Activated CD4-positive, alpha-beta memory T cell treated with anti-CD3 and anti-CD28 coated beads for 36 hours (primary cell): ENCODE measurements around the gene UPK1A. TPM values are rescaled to one million over a fixed set of nuclear protein-coding genes. Genes with fewer than 3 reads are reported as not detected.
A peak's percentile ranks its signal among the peaks of the same experiment; 100 is the strongest.
"Not testable (repeated sequence)": the region's sequence is repeated elsewhere in the genome, so short reads cannot be mapped to it uniquely, and the experiment has no call there.

Source experiments
- CTCF ChIA-PET: fragments of 350-600 bp; sonication (Branson Sonifier 250); formaldehyde crosslinking; loops from one replicate; lab custom pipeline; 2021; ENCODE audit warnings: antibody characterized with exemption, inconsistent platforms; lab: Charles Lee
- POLR2A ChIA-PET: fragments of 350-600 bp; sonication (Branson Sonifier 250); formaldehyde crosslinking; loops from one replicate; lab custom pipeline; 2021; ENCODE audit warnings: antibody characterized with exemption; lab: Charles Lee
- DNase-seq: peaks from one replicate; pipeline ENCODE4 v3.0.0-alpha.2; 2020
- H3K27ac Mint-ChIP-seq: one replicate; pipeline ENCODE4 v1.8.0; 2021; ENCODE audit warnings: mixed read lengths
- H3K27me3 Mint-ChIP-seq: one replicate; pipeline ENCODE4 v1.8.0; 2021; ENCODE audit warnings: mixed read lengths
- H3K36me3 Mint-ChIP-seq: one replicate; pipeline ENCODE4 v1.8.0; 2021; ENCODE audit warnings: mixed read lengths
- H3K4me1 Mint-ChIP-seq: one replicate; pipeline ENCODE4 v1.8.0; 2021; ENCODE audit warnings: low read depth, mixed read lengths
- H3K4me3 Mint-ChIP-seq: one replicate; pipeline ENCODE4 v1.8.0; 2021; ENCODE audit warnings: mild to moderate bottlenecking, mixed read lengths
- H3K9me3 Mint-ChIP-seq: one replicate; pipeline ENCODE4 v1.8.0; 2021; ENCODE audit warnings: mixed read lengths
- intact Hi-C: fragments of 100-400 bp; cut with micrococcal nuclease; formaldehyde crosslinking; loops from one replicate; pipeline ENCODE4 v1.15.1; 2023
- total RNA-seq, 2 experiments: library from RNA; stranded (reverse); gene quantifications; one replicate each; pipeline ENCODE4 v1.2.3, GENCODE V29; 2021

Gene UPK1A
- total RNA-seq, 2 experiments from 2014 or later, result 0.90 to 1.0 TPM

GRCh38 chr19:35669566-35669965 lies 3.2 kb downstream of the UPK1A start:
- ChIA-PET POLR2A (no interaction called here), CTCF (no interaction called here)
- H3K9me3 Mint-ChIP-seq, result no peaks in the 10 kb centered on the region
- DNase-seq, result no peak
- peaks cover 8% of the 10 kb centered on the region for H3K4me1 Mint-ChIP-seq
- no peak overlapping the region for H3K27ac Mint-ChIP-seq
- H3K27me3 Mint-ChIP-seq, result peaks cover 21% of the 10 kb centered on the region
- intact Hi-C loops, result no loop called here
- no peaks in the 10 kb centered on the region for H3K36me3 Mint-ChIP-seq
- H3K4me3 Mint-ChIP-seq, result no peak overlapping the region

GRCh38 chr19:35669974-35670373 lies 3.7 kb downstream of the UPK1A start:
- no peak overlapping the region for H3K27ac Mint-ChIP-seq
- CTCF ChIA-PET, result no interaction called here

GRCh38 chr19:35670686-35671085 lies 4.4 kb downstream of the UPK1A start:
- intact Hi-C loops, result no loop called here
- CTCF ChIA-PET, result no interaction called here

More at GRCh38 chr19:35669974-35670373, 3.7 kb downstream of the UPK1A start:
- H3K9me3 Mint-ChIP-seq, result no peaks in the 10 kb centered on the region
- peaks cover 8% of the 10 kb centered on the region for H3K4me1 Mint-ChIP-seq
- POLR2A ChIA-PET, result no interaction called here
- intact Hi-C loops, result no loop called here
- peaks cover 21% of the 10 kb centered on the region for H3K27me3 Mint-ChIP-seq
- H3K4me3 Mint-ChIP-seq, result no peak overlapping the region
- no peaks in the 10 kb centered on the region for H3K36me3 Mint-ChIP-seq
- no peak for DNase-seq

GRCh38 chr19:35671818-35672217 lies 5.5 kb downstream of the UPK1A start:
- no peak for DNase-seq
- peaks cover 8% of the 10 kb centered on the region for H3K4me1 Mint-ChIP-seq
- H3K4me3 Mint-ChIP-seq, result no peak overlapping the region
- no peak overlapping the region for H3K27ac Mint-ChIP-seq
- no peaks in the 10 kb centered on the region for H3K36me3 Mint-ChIP-seq
- intact Hi-C loops, result no loop called here
- no peaks in the 10 kb centered on the region for H3K9me3 Mint-ChIP-seq
- peaks cover 23% of the 10 kb centered on the region for H3K27me3 Mint-ChIP-seq
- POLR2A ChIA-PET, result interaction anchor here (0.9 kb wide), 1 partner anchor 24 kb away, joined by 3 read pairs; the partner anchor contains the start of gene COX6B1
- CTCF ChIA-PET, result interaction anchor here (1.6 kb wide), 1 partner anchor 14 kb away, joined by 4 read pairs; no protein-coding TSS in a partner anchor

More at GRCh38 chr19:35670686-35671085, 4.4 kb downstream of the UPK1A start:
- Mint-ChIP-seq H3K4me1 (peaks cover 8% of the 10 kb centered on the region), H3K4me3 (no peak overlapping the region), H3K36me3 (no peaks in the 10 kb centered on the region), H3K27ac (no peak overlapping the region), H3K27me3 (peaks cover 21% of the 10 kb centered on the region), H3K9me3 (no peaks in the 10 kb centered on the region)
- POLR2A ChIA-PET, result interaction anchor here (0.7 kb wide), 1 partner anchor 204 kb away, joined by 3 read pairs; no protein-coding TSS in a partner anchor
- DNase-seq, result no peak

DNA sequence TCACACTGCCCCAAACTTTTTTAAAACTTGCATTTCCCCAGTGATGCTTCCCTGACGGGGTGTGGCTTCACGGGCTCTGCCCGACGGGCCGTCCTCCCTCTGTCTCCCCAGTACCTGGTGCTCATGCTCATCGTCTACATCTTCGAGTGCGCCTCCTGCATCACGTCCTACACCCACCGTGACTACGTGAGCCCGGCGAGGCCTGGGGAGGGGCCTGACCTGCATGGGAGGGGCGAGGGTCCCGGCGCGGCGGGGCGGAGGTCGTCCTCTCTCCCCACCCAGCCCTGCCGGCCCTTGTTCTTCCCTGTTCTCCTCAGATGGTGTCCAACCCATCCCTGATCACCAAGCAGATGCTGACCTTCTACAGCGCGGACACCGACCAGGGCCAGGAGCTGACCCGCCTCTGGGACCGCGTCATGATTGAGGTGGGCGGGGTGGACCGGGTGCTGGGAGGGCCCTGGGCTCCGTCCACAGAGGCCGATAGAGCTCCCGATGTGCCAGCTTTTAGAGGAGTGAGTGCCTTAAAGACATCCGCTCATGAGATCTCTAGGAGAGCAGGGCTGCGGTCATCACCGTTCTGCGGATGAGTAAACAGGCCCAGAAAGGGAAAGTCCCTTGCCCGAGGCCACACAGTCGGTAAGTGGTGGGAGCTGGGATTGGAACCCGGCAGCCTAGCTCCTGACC lies 6.9 kb downstream of the UPK1A start:
- CTCF ChIA-PET, result interaction anchor here (1.2 to 1.6 kb wide), 3 partner anchors 16 to 258 kb away, joined by 3 to 6 read pairs (median 4); partner anchors contain the start of gene COX6B1
- Mint-ChIP-seq H3K4me3 (peak overlapping the region; percentile 69), H3K27ac (peak overlapping the region; percentile 38), H3K27me3 (peaks cover 23% of the 10 kb centered on the region), H3K4me1 (peaks cover 8% of the 10 kb centered on the region), H3K36me3 (no peaks in the 10 kb centered on the region), H3K9me3 (no peaks in the 10 kb centered on the region)
- POLR2A ChIA-PET, result interaction anchor here (1.1 to 1.5 kb wide), 4 partner anchors 25 to 38 kb away, joined by 3 to 9 read pairs (median 4); partner anchors contain the start of gene COX6B1
- intact Hi-C loops, result loop anchor here (1.0 kb wide), 1 partner anchor 25 kb away; the partner anchor contains the start of gene COX6B1
- peak; percentile 86 for DNase-seq

DNA sequence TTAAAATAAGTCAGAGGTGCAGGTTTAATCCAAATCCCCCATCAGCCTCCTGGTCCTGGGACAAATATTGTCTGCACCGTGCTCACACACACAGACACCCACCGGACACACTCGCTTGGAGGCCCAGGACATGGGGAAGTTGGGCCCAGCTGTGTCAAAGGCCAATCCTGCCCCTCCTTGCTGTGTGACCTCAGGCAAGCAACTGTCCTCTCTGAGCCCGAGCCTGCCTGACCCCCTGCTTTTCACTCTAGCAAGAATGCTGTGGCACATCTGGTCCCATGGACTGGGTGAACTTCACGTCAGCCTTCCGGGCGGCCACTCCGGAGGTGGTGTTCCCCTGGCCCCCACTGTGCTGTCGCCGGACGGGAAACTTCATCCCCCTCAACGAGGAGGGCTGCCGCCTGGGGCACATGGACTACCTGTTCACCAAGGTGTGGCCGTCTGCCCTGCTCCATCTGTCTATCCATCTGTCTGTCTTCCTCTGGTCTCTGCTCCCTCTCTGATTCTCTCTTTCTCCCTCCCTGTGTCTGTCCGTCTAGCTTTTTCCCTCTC lies 9.3 kb downstream of the UPK1A start:
- CTCF ChIA-PET, result no interaction called here
- H3K36me3 Mint-ChIP-seq, result no peaks in the 10 kb centered on the region
- H3K9me3 Mint-ChIP-seq, result no peaks in the 10 kb centered on the region
- intact Hi-C loops, result no loop called here
- no peak overlapping the region for H3K27ac Mint-ChIP-seq
- no peak for DNase-seq
- POLR2A ChIA-PET, result no interaction called here
- H3K4me1 Mint-ChIP-seq, result peaks cover 8% of the 10 kb centered on the region
- H3K4me3 Mint-ChIP-seq, result no peak overlapping the region
- peaks cover 13% of the 10 kb centered on the region for H3K27me3 Mint-ChIP-seq

- intact Hi-C loops, result loop anchor here (5.0 kb wide), 1 partner anchor 177 kb away; the partner anchor contains the start of gene APLP1
- Mint-ChIP-seq H3K27ac (no peak overlapping the region), H3K27me3 (no peaks in the 10 kb centered on the region), H3K36me3 (no peaks in the 10 kb centered on the region), H3K4me1 (peaks cover 6% of the 10 kb centered on the region), H3K9me3 (no peaks in the 10 kb centered on the region), H3K4me3 (no peak overlapping the region)
- POLR2A ChIA-PET, result no interaction called here
- no peak for DNase-seq
- CTCF ChIA-PET, result interaction anchor here (16.2 kb wide), 1 partner anchor 24 kb away, joined by 197 read pairs; no protein-coding TSS in a partner anchor
Observed at GRCh38 chr19:35689836-35690235, 23.5 kb downstream of the UPK1A start.

GRCh38 chr19:35691106-35691505 lies 24.8 kb downstream of the UPK1A start:
- H3K4me3 Mint-ChIP-seq, H3K27ac Mint-ChIP-seq, H3K36me3 Mint-ChIP-seq, DNase-seq, POLR2A ChIA-PET, H3K4me1 Mint-ChIP-seq, H3K9me3 Mint-ChIP-seq, H3K27me3 Mint-ChIP-seq: not testable (repeated sequence)
- intact Hi-C loops, result loop anchor here (5.0 kb wide), 1 partner anchor 176 kb away; the partner anchor contains the start of gene APLP1
- CTCF ChIA-PET, result interaction anchor here (16.2 kb wide), 1 partner anchor 22 kb away, joined by 197 read pairs; no protein-coding TSS in a partner anchor

DNA sequence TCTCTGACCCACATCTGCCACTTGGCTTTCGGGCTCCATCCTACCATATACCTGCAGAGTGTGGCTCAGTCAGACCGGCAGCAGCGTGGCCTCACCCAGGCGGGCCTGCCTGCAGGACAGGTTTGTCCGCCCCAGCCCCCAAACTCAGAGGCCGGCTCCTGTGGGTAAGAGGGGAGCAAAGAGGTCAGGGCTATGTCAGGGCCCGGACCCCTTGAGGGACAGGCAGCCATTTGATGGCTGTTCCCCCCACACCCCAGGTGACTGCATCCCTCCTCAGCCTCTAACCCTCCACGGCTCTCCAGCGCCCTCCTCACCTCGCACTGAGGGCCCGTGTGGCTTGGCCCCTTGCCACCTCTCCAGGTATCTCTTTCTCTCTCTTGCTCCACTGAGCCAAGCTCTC lies 25.7 kb downstream of the UPK1A start:
- DNase-seq, result no peak
- ChIA-PET POLR2A (interaction anchor here (1.2 kb wide), 1 partner anchor 21 kb away, joined by 3 read pairs; no protein-coding TSS in a partner anchor), CTCF (interaction anchor here (0.6 to 16.2 kb wide), 9 partner anchors 21 to 241 kb away, joined by 4 to 197 read pairs (median 6); partner anchors contain the start of gene COX6B1)
- intact Hi-C loops, result loop anchor here (5.0 kb wide), 1 partner anchor 175 kb away; the partner anchor contains the start of gene APLP1
- no peak overlapping the region for H3K4me3 Mint-ChIP-seq
- no peak overlapping the region for H3K27ac Mint-ChIP-seq
- no peaks in the 10 kb centered on the region for H3K9me3 Mint-ChIP-seq
- no peaks in the 10 kb centered on the region for H3K27me3 Mint-ChIP-seq
- H3K4me1 Mint-ChIP-seq, result peaks cover 13% of the 10 kb centered on the region
- no peaks in the 10 kb centered on the region for H3K36me3 Mint-ChIP-seq

DNA sequence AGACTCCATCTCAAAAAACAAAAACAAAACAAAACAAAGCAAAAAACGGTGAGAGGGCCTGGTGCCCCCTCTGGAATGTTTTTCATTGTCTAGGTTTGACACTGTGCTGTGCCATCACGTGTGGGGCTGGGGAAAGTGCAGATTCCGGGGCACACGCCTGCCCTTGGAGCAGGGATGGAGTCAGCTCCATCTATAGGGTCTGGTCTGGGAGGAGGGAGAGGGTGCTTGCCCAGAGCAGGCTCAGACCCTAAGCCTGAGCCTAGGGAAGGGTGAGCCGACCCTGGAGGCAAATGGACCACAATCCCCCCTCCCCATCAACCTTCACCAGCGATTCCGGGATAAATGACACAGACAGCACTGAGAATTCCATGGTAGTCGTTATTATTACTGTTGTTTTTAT lies 27.1 kb downstream of the UPK1A start:
- DNase-seq, result no peak
- H3K9me3 Mint-ChIP-seq, result no peaks in the 10 kb centered on the region
- no peaks in the 10 kb centered on the region for H3K27me3 Mint-ChIP-seq
- H3K4me1 Mint-ChIP-seq, result peaks cover 14% of the 10 kb centered on the region
- intact Hi-C loops, result loop anchor here (1.0 to 5.0 kb wide), 2 partner anchors 44 to 174 kb away; partner anchors contain the start of gene APLP1
- ChIA-PET CTCF (interaction anchor here (1.2 to 16.2 kb wide), 6 partner anchors 20 to 238 kb away, joined by 4 to 197 read pairs (median 6); partner anchors contain the start of gene COX6B1), POLR2A (interaction anchor here (1.2 kb wide), 1 partner anchor 20 kb away, joined by 3 read pairs; no protein-coding TSS in a partner anchor)
- no peaks in the 10 kb centered on the region for H3K36me3 Mint-ChIP-seq
- no peak overlapping the region for H3K27ac Mint-ChIP-seq
- no peak overlapping the region for H3K4me3 Mint-ChIP-seq

DNA sequence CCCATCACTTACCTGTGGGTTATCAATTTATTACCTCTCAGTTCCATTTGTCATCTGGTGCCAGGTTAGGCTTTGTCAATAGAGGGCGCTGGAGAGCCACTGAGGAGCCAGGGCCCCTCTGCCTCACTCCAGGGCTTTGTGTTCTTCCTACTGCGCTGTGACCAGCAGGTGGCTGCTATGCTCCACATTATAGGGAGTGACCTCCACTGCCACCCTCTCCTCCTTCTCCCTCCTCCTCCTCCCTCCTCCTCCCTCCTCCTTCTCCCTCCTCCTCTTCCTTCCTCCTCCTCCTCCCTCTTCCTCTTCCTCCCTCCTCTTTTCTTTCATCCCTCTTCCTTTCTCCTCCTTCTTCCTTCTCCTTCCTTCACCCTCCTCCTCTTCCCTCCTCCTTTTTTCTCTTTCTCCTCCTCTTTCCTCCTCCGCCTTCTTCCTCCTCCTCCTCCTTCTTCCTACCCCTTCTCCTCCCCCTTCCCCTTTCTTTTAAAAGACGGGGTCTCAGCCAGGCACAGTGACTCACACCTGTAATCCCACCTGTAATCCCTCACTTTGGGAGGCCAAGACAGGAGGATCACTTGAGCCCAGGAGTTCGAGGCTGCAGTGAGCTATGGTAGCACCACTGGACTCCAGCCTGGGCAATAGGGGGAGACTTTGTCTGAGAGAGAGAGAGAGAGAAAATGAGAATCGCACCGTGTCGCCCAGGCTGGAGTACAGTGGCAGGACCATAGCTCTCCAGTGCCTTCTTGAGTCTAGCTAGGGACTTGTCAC lies 27.7 kb downstream of the UPK1A start:
- Mint-ChIP-seq H3K36me3 (no peaks in the 10 kb centered on the region), H3K4me1 (peaks cover 14% of the 10 kb centered on the region), H3K9me3 (no peaks in the 10 kb centered on the region), H3K27ac (peak overlapping the region; percentile 54), H3K4me3 (no peak overlapping the region), H3K27me3 (no peaks in the 10 kb centered on the region)
- CTCF ChIA-PET, result interaction anchor here (0.7 to 16.2 kb wide), 20 partner anchors 8 to 264 kb away, joined by 3 to 197 read pairs (median 4); partner anchors contain the start of genes COX6B1, HSPB6, IGFLR1 and PSENEN
- POLR2A ChIA-PET, result interaction anchor here (0.6 to 6.9 kb wide), 2 partner anchors 19 to 24 kb away, joined by 3 to 64 read pairs; no protein-coding TSS in a partner anchor
- peak; percentile 94 for DNase-seq
- intact Hi-C loops, result loop anchor here (1.0 to 5.0 kb wide), 6 partner anchors 23 to 237 kb away; partner anchors contain the start of genes APLP1 and HSPB6
